GM13977 (cell line): ENCODE measurements around the gene NDFIP2.

ENCODE experiments used
- DNase-seq: peaks from one replicate; pipeline ENCODE4 v3.0.0; 2012; ENCODE audit warnings: low spot score
- in situ Hi-C: fragments of 300-500 bp; cut with MboI; formaldehyde crosslinking; loops from one replicate; pipeline ENCODE4 v1.12.0; 2022; ENCODE audit warnings: low sequenced_read_pairs, low pct_unique_long_range_greater_than_20kb, mixed read lengths, inconsistent platforms; ENCODE audit not compliant: unreplicated experiment
- TF ChIP-seq, protein P1 (sequence below): IDR thresholded peaks from 2 replicates; pipeline ENCODE4 v1.5.1; 2012; ENCODE audit warnings: mild to moderate bottlenecking, control low read depth; ENCODE audit not compliant: insufficient read depth; ENCODE audit errors: extremely low read depth, missing control alignments

The NDFIP2 gene

DNA sequence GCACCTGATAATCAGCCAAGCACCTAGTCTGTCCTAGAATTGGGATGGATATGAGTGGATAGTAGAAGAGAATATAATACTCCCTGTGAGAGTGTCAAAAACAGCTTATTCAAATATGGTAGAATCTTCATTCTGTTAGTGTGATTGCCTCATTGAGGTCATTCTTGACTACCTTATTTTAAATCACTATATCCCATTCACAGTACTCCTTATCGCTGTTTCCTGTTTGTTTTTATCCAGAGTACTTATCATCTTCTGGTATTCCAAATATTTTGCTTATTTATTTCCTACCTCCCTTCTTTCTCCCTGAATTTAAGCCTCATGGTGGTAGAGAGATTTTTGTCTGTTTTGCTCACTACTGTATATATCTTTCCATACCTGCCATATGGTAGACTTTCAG is 9.9 kb downstream of the NDFIP2 start:
- DNase-seq: no peak
- TF ChIP-seq, protein P1, sequence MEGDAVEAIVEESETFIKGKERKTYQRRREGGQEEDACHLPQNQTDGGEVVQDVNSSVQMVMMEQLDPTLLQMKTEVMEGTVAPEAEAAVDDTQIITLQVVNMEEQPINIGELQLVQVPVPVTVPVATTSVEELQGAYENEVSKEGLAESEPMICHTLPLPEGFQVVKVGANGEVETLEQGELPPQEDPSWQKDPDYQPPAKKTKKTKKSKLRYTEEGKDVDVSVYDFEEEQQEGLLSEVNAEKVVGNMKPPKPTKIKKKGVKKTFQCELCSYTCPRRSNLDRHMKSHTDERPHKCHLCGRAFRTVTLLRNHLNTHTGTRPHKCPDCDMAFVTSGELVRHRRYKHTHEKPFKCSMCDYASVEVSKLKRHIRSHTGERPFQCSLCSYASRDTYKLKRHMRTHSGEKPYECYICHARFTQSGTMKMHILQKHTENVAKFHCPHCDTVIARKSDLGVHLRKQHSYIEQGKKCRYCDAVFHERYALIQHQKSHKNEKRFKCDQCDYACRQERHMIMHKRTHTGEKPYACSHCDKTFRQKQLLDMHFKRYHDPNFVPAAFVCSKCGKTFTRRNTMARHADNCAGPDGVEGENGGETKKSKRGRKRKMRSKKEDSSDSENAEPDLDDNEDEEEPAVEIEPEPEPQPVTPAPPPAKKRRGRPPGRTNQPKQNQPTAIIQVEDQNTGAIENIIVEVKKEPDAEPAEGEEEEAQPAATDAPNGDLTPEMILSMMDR: no peak
- in situ Hi-C loops: no loop called here

DNA sequence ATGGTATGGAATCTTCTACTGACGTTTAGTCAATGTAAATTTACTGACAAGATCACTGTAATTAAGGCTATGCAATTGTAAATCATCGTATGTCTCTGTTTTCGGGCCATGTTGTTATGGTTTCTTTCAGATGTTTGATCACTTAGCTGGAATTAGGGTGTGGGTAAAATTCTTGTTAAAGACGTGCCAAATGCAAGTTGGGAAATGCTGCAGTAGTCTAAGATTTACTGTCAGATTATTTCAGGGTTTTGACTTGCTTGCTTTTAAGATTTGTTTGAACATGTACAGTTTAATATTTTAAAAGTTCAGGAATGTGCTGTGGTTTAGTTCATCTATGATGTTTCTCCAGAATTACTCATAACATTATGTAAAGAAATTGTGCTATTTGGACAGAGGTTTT is 10.8 kb downstream of the NDFIP2 start:
- in situ Hi-C loops: no loop called here
- no peak for DNase-seq
- TF ChIP-seq, protein P1: no peak

DNA sequence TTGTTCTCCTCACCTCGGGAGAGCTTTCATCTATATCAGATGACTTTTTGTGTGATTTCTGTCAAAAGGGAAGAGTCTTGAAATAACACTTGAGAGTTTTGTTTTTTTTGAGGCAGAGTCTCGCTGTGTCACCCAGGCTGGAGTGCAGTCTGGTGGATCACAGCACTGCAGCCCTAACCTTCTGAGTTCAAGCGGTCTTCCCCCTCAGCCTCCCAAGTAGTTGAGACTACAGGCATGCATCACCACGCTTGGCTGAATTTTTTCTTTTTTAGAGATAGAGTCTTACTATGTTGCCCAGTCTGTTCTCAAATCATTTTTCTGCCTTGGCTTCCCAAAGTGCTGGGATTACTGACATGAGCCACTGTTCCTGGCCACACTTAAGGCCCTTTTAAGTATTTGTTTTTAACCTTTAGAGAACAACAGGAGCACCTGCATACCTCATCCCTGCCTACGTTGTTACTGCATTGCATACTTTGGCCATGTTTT is 11.4 kb downstream of the NDFIP2 start:
- TF ChIP-seq, protein P1: no peak
- in situ Hi-C loops: no loop called here
- no peak for DNase-seq

DNA sequence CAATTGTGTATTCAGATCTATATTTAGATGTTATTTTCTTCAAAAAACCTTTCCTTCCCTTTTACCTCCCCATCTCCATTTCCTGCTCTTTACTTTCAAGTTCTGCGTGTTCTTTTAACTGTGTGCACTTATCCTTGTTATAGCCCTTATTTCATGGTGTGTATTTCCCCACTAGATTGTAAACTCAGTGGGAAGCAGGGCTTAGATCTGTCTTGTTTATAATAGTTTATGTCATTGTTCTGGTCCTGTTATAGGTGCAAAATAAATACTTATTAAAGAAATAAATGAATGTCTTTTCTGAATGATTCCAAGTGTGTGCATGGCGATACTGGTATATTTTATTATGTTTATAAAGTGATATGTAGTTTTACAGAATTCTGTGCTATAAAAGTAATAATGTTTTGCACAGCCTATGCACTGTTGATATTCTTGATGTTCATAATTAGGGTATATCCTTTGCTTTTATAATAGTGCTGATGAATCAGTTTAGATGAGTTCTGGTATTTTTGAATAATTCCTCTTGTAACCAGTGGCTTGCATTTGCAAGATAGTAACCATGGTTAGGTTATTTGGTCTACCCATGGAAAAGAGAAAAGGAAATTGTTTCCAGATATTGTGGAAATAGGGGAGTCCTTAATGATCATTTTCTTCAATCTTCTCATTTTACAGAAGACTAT is 12.1 kb downstream of the NDFIP2 start:
- no peak for DNase-seq
- TF ChIP-seq, protein P1: no peak
- in situ Hi-C loops: no loop called here

DNA sequence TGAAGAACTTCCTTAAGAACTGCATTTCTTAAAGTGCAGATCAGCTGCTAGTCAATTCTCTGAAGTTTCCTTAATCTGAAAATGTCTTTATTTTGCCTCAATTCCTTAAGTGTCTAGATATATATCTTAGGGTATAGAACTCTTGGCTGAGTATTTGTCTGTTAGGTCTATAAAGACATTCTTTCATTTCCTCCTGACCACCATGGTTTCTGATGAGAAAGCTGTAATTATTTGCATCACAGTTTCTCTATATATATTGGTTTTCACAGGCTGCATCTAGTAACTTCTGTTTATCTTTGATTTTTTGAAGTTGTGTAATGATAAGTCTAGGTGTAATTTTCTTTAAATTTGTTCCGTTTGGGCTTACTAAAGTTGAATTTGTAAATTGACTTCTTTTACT is 15.2 kb downstream of the NDFIP2 start:
- no peak for DNase-seq
- in situ Hi-C loops: no loop called here
- TF ChIP-seq, protein P1: no peak

DNA sequence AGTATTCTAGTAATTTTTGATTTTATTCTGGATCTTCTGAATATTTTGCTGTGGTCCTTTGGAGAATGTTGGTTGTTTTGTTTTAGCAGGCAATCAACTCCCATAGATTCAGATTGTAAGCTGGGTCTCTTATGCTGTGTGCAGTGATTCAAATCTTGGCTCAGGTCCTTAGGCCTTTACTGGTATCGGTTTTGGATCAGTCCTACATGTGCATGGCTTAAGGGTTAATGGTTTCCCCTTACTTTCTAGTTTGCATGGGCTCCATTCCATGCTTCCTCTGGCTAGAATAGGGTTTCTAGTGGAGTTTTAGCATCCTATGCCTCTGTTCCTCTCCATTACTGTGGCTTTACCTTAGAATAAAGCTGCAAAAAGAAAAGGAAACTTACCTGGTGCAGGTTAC is 16.1 kb downstream of the NDFIP2 start:
- TF ChIP-seq, protein P1: no peak
- DNase-seq: no peak
- in situ Hi-C loops: no loop called here

DNA sequence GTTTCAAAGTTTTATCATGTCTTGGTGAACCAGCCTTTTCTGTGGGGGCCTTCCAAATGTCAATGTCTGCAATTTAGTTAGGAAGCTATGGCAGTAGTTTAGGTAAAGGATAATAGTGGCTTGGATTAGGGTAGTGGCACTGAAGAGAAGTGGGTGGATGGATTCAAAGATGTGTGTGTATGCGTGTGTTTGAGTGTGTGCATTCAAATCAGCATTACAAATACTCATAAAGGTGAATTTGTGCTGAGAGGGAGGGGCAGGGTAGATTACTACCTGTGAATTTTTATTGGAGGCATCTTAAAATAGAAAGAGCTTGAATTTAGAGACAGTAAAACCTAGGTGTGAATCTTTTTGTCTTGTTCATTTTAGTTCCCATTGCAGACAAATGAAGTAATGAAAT is 16.9 kb downstream of the NDFIP2 start:
- TF ChIP-seq, protein P1: no peak
- DNase-seq: no peak
- in situ Hi-C loops: no loop called here
